Neuronal stem cell (in vitro differentiated cells): ENCODE measurements around the gene CLEC10A.
A peak's percentile ranks its signal among the peaks of the same experiment; 100 is the strongest.
"Not testable (repeated sequence)": the region's sequence is repeated elsewhere in the genome, so short reads cannot be mapped to it uniquely, and the experiment has no call there.

ENCODE experiments used
- DNase-seq: peaks from one replicate; pipeline ENCODE4 v3.0.0-alpha.2; 2013; ENCODE audit warnings: low spot score
- H2AFZ ChIP-seq: one replicate; pipeline ENCODE4 v1.6.1; 2013; ENCODE audit warnings: mild to moderate bottlenecking, low read length, inconsistent platforms
- H2AK5ac ChIP-seq: 2 replicates; pipeline ENCODE4 v1.6.1; 2013; ENCODE audit warnings: low read depth, mild to moderate bottlenecking, inconsistent platforms, low read length, moderate library complexity, mixed read lengths
- H2BK120ac ChIP-seq: 2 replicates; pipeline ENCODE4 v1.6.1; 2013; ENCODE audit warnings: low read depth, mild to moderate bottlenecking, inconsistent platforms, low read length, moderate library complexity, mixed read lengths
- H2BK12ac ChIP-seq: one replicate; pipeline ENCODE4 v1.6.1; 2013; ENCODE audit warnings: low read length, inconsistent platforms
- H2BK15ac ChIP-seq: 2 replicates; pipeline ENCODE4 v1.6.1; 2013; ENCODE audit warnings: mild to moderate bottlenecking, low read length, inconsistent platforms, mixed read lengths
- H2BK5ac ChIP-seq: one replicate; pipeline ENCODE4 v1.6.1; 2013; ENCODE audit warnings: inconsistent platforms, mild to moderate bottlenecking, low read length, moderate library complexity
- H3K14ac ChIP-seq: one replicate; pipeline ENCODE4 v1.6.1; 2013; ENCODE audit warnings: low read length, inconsistent platforms
- H3K18ac ChIP-seq: 2 replicates; pipeline ENCODE4 v1.6.1; 2013; ENCODE audit warnings: low read length, inconsistent platforms
- H3K23ac ChIP-seq: 2 replicates; pipeline ENCODE4 v1.6.1; 2013; ENCODE audit warnings: low read depth, mild to moderate bottlenecking, mixed read lengths, low read length, inconsistent platforms; ENCODE audit not compliant: poor library complexity
- H3K27ac ChIP-seq: replicated peaks from 3 replicates; pipeline ENCODE4 v1.5.1; 2013; ENCODE audit warnings: low read length, inconsistent platforms
- H3K27me3 ChIP-seq, 3 experiments: 2 replicates each; pipeline ENCODE4 v1.6.1; 2013; ENCODE audit warnings: low read length in 3 of 3, mild to moderate bottlenecking in 2 of 3, inconsistent platforms in 1 of 3, low read depth in 1 of 3, mixed read lengths in 1 of 3, moderate library complexity in 1 of 3; ENCODE audit not compliant: control insufficient read depth in 3 of 3, insufficient read depth in 3 of 3
- H3K36me3 ChIP-seq, 2 donors: replicated peaks in 1 of 2; 2 replicates each; pipeline ENCODE4 v1.6.1; 2013; ENCODE audit warnings: low read length in 2 of 2; ENCODE audit not compliant: control insufficient read depth in 2 of 2, insufficient read depth in 2 of 2
- H3K4ac ChIP-seq: 2 replicates; pipeline ENCODE4 v1.6.1; 2013; ENCODE audit warnings: inconsistent platforms, mild to moderate bottlenecking, low read length, moderate library complexity
- H3K4me1 ChIP-seq, 2 donors: 1 replicate in 1 of 2; 2 replicates in 1 of 2; pipeline ENCODE4 v1.6.1; 2013; ENCODE audit warnings: low read length in 2 of 2, low read depth in 1 of 2; ENCODE audit not compliant: control insufficient read depth in 2 of 2, insufficient read depth in 1 of 2
- H3K4me2 ChIP-seq: one replicate; pipeline ENCODE4 v1.6.1; 2013; ENCODE audit warnings: mild to moderate bottlenecking, low read length, inconsistent platforms; ENCODE audit not compliant: insufficient read depth, poor library complexity, severe bottlenecking
- H3K4me3 ChIP-seq, 2 donors: 2 replicates each; pipeline ENCODE4 v1.5.1; 2013; ENCODE audit warnings: low read length in 2 of 2, mild to moderate bottlenecking in 2 of 2, inconsistent platforms in 1 of 2, moderate library complexity in 1 of 2
- H3K79me1 ChIP-seq: one replicate; pipeline ENCODE4 v1.6.1; 2013; ENCODE audit warnings: low read depth, mild to moderate bottlenecking, inconsistent platforms, low read length, moderate library complexity
- H3K9ac ChIP-seq: one replicate; pipeline ENCODE4 v1.6.1; 2013; ENCODE audit warnings: mild to moderate bottlenecking, low read depth, low read length, inconsistent platforms; ENCODE audit not compliant: poor library complexity
- H3K9me3 ChIP-seq, 2 donors: replicated peaks in 1 of 2; 2 replicates each; pipeline versions ENCODE3 to v1.6.1; 2013; ENCODE audit warnings: low read length in 2 of 2, mild to moderate bottlenecking in 2 of 2, inconsistent platforms in 1 of 2, low read depth in 1 of 2, mixed read lengths in 1 of 2, moderate library complexity in 1 of 2; ENCODE audit not compliant: control insufficient read depth in 2 of 2, insufficient read depth in 1 of 2
- H4K8ac ChIP-seq: one replicate; pipeline ENCODE4 v1.6.1; 2013; ENCODE audit warnings: low read depth, mild to moderate bottlenecking, inconsistent platforms, low read length, moderate library complexity
- H4K91ac ChIP-seq: one replicate; pipeline ENCODE4 v1.6.1; 2013; ENCODE audit warnings: low read length, low read depth, mild to moderate bottlenecking, inconsistent platforms; ENCODE audit not compliant: poor library complexity
- WGBS, 2 donors: extraction: QIAGEN DNeasy Blood & Tissue Kit; methylation state at CpG; one replicate each; pipeline ENCODE4 v1.1.7; 2013; ENCODE audit warnings: missing lambda C conversion rate in 2 of 2, mixed read lengths in 1 of 2; ENCODE audit not compliant: insufficient read length in 2 of 2, insufficient replicate concordance in 1 of 2; ENCODE audit errors: extremely low coverage in 2 of 2; 5-methylcytosine and 5-hydroxymethylcytosine counted together

Gene CLEC10A

GRCh38 chr17:7102421-7102820, 22.4 kb upstream of the CLEC10A start:
- Histone ChIP-seq H3K27ac (no peak overlapping the region), H3K79me1 (no peaks in the 10 kb centered on the region), H3K4me2 (no peak overlapping the region), H3K27me3 (peaks cover 0 to 27% (median 0%) of the 10 kb centered on the region in 3 experiments), H3K23ac (no peak overlapping the region), H2AFZ (no peak overlapping the region), H3K9me3 (no peaks in the 10 kb centered on the region), H2BK120ac (no peak overlapping the region), H2BK15ac (no peak overlapping the region), H3K4me1 (no peaks in the 10 kb centered on the region), H3K4ac (no peak overlapping the region), H2BK5ac (no peak overlapping the region), H3K4me3 (no peak overlapping the region), H4K91ac (no peak overlapping the region), H3K14ac (peak overlapping the region; percentile 17), H3K36me3 (no peaks in the 10 kb centered on the region), H4K8ac (no peak overlapping the region), H2AK5ac (no peak overlapping the region), H3K9ac (no peak overlapping the region), H3K18ac (no peak overlapping the region), H2BK12ac (no peak overlapping the region)
- WGBS, 2 donors = no CpG with 5 or more reads among the region's 6 CpGs
- no peak for DNase-seq

GRCh38 chr17:7101531-7101930, 21.5 kb upstream of the CLEC10A start:
- Histone ChIP-seq H2BK15ac (no peak overlapping the region), H3K4me3 (no peak overlapping the region), H3K27me3 (peaks cover 0 to 27% (median 0%) of the 10 kb centered on the region in 3 experiments), H3K4me1 (no peaks in the 10 kb centered on the region), H3K4me2 (no peak overlapping the region), H2BK120ac (no peak overlapping the region), H3K14ac (peak overlapping the region; percentile 11), H2AFZ (no peak overlapping the region), H2AK5ac (no peak overlapping the region), H4K91ac (no peak overlapping the region), H3K4ac (no peak overlapping the region), H3K9me3 (no peaks in the 10 kb centered on the region), H3K79me1 (no peaks in the 10 kb centered on the region), H3K9ac (no peak overlapping the region), H4K8ac (no peak overlapping the region), H3K18ac (no peak overlapping the region), H3K27ac (no peak overlapping the region), H3K36me3 (no peaks in the 10 kb centered on the region), H2BK5ac (no peak overlapping the region), H3K23ac (no peak overlapping the region), H2BK12ac (no peak overlapping the region)
- DNase-seq = no peak
- WGBS, 2 donors = no CpG with 5 or more reads among the region's 14 CpGs

- H3K4me2 ChIP-seq, H4K8ac ChIP-seq, H3K4ac ChIP-seq, H2BK15ac ChIP-seq, H2BK12ac ChIP-seq, H3K27ac ChIP-seq, H3K18ac ChIP-seq, DNase-seq, H4K91ac ChIP-seq, H3K14ac ChIP-seq, H3K4me3 ChIP-seq, H3K9ac ChIP-seq, H3K23ac ChIP-seq, H2AFZ ChIP-seq, H2BK120ac ChIP-seq, H3K4me1 ChIP-seq, H3K36me3 ChIP-seq, H2BK5ac ChIP-seq, H3K79me1 ChIP-seq, H3K9me3 ChIP-seq, H2AK5ac ChIP-seq: not testable (repeated sequence)
- H3K27me3 ChIP-seq = peaks cover 0 to 27% (median 0%) of the 10 kb centered on the region in 3 experiments
- no CpG with 5 or more reads among the region's 50 CpGs for WGBS, 2 donors
Observed at GRCh38 chr17:7100641-7101379, 20.8 kb upstream of the CLEC10A start.

GRCh38 chr17:7098802-7099459, 18.9 kb upstream of the CLEC10A start:
- Histone ChIP-seq H3K4me3 (no peak overlapping the region), H3K4ac (no peak overlapping the region), H4K91ac (no peak overlapping the region), H3K9me3 (no peaks in the 10 kb centered on the region), H2BK120ac (no peak overlapping the region), H3K79me1 (no peaks in the 10 kb centered on the region), H3K27ac (no peak overlapping the region), H3K27me3 (peaks cover 0 to 40% (median 0%) of the 10 kb centered on the region in 3 experiments), H3K4me1 (no peaks in the 10 kb centered on the region), H3K4me2 (no peak overlapping the region), H3K9ac (no peak overlapping the region), H2AK5ac (no peak overlapping the region), H3K18ac (no peak overlapping the region), H2BK12ac (no peak overlapping the region), H3K23ac (no peak overlapping the region), H2BK5ac (no peak overlapping the region), H4K8ac (no peak overlapping the region), H3K36me3 (no peaks in the 10 kb centered on the region), H2BK15ac (no peak overlapping the region), H2AFZ (no peak overlapping the region), H3K14ac (no peak overlapping the region)
- no CpG with 5 or more reads among the region's 13 CpGs for WGBS, 2 donors
- no peak for DNase-seq
